ENCODE results near the gene DAP. TPM values are rescaled to one million over a fixed set of nuclear protein-coding genes. Genes with fewer than 3 reads are reported as not detected.

Gene DAP
- total and polyA plus RNA-seq, 10 of the 15 experiments (the other 5 are each of a cell fraction or from before 2014, with no cell fraction given): 12.9 to 130 (median 49.9) TPM

- TF ChIP-seq MAX (IDR thresholded peaks at IDR 0.05; ENCODE audit: low read depth, low read length): no peak; the same call in 1 of the 2 replicates
- TF ChIP-seq NFIC (IDR thresholded peaks at IDR 0.05; ENCODE audit: low read depth, low read length): no peak
- TF ChIP-seq BHLHE40 (IDR thresholded peaks at IDR 0.05; ENCODE audit: borderline replicate concordance in 1 of 2, low read depth in 2 of 2, low read length in 1 of 2): peak; percentile 85 to 87
- TF ChIP-seq BCL3 (IDR thresholded peaks at IDR 0.05; ENCODE audit: borderline replicate concordance, insufficient read depth, low read depth, low read length, poor library complexity, severe bottlenecking): peak; percentile 95
- TF ChIP-seq RFX5 (IDR thresholded peaks at IDR 0.05; ENCODE audit: low read depth, low read length): no peak
- peak; percentile 52; the same call in 1 of the 2 replicates for TF ChIP-seq SPI1 (IDR thresholded peaks at IDR 0.05; ENCODE audit: borderline replicate concordance, insufficient read depth, low read depth, low read length)
- peak; percentile 10; the same call in 1 of the 2 replicates for TF ChIP-seq RAD51 (IDR thresholded peaks at IDR 0.05)
- no peak for TF ChIP-seq GABPA (IDR thresholded peaks at IDR 0.05; ENCODE audit: low read depth)
- TF ChIP-seq YBX1 (IDR thresholded peaks at IDR 0.05): no peak
- TF ChIP-seq SKIL (IDR thresholded peaks at IDR 0.05; ENCODE audit: low read depth, poor library complexity, severe bottlenecking): peak; percentile 93
- peak; percentile 97 for TF ChIP-seq PAX5 (IDR thresholded peaks at IDR 0.05; ENCODE audit: borderline replicate concordance, low read depth, low read length)
- TF ChIP-seq ZSCAN29 (IDR thresholded peaks at IDR 0.05): no peak
- no peak for TF ChIP-seq MTA3 (IDR thresholded peaks at IDR 0.05; ENCODE audit: borderline replicate concordance, low read length)
- no peak; the same call in 1 of the 2 replicates for TF ChIP-seq REST (IDR thresholded peaks at IDR 0.05; ENCODE audit: low read depth, low read length)
- peak; percentile 60 for TF ChIP-seq PBX3 (IDR thresholded peaks at IDR 0.05; ENCODE audit: insufficient replicate concordance, low read depth, low read length)
- no peak for TF ChIP-seq CBX5 (IDR thresholded peaks at IDR 0.05; ENCODE audit: low read depth)
- TF ChIP-seq CBX3 (IDR thresholded peaks at IDR 0.05; ENCODE audit: borderline replicate concordance, low read depth): no peak
- TF ChIP-seq EZH2 (IDR thresholded peaks at IDR 0.05; ENCODE audit: borderline replicate concordance, control insufficient read depth, low read depth, low read length): no peak
- peak; percentile 89 for TF ChIP-seq MTA2 (IDR thresholded peaks at IDR 0.05; ENCODE audit: low read depth)
- TF ChIP-seq DPF2 (IDR thresholded peaks at IDR 0.05): peak; percentile 92
- peak; percentile 93 for TF ChIP-seq POU2F2 (IDR thresholded peaks at IDR 0.05; ENCODE audit: borderline replicate concordance, low read depth, low read length)
- peak; percentile 39; the same call in 1 of the 2 replicates for TF ChIP-seq POLR2A (IDR thresholded peaks at IDR 0.05; ENCODE audit: low read depth, low read length)
- TF ChIP-seq NBN (IDR thresholded peaks at IDR 0.05): peak; percentile 81
Measured at GRCh38 chr5:10635257-10635866, 125.7 kb downstream of the DAP start (continued).

All from GM12878 (cell line).